HPDE6-E6E7 (cell line): ENCODE data around the gene DDIT4L.
"Not testable (repeated sequence)": the region's sequence is repeated elsewhere in the genome, so short reads cannot be mapped to it uniquely, and the experiment has no call there.

Experiments used
- DNase-seq: peaks from one replicate; pipeline ENCODE4 v3.0.0; 2011; ENCODE audit warnings: missing footprints; ENCODE audit errors: extremely low spot score

The DDIT4L gene

GRCh38 chr4:100166297-100167039 is 23.8 kb downstream of the DDIT4L start:
- DNase-seq = no peak

- no peak for DNase-seq
Measured at GRCh38 chr4:100165809-100166208, 24.5 kb downstream of the DDIT4L start.

- no peak for DNase-seq
Measured at GRCh38 chr4:100164808-100165760, 25.2 kb downstream of the DDIT4L start.

- DNase-seq = no peak
Measured at GRCh38 chr4:100162027-100162685, 28.1 kb downstream of the DDIT4L start.

- no peak for DNase-seq
Measured at GRCh38 chr4:100149190-100149589, 41.1 kb downstream of the DDIT4L start.

GRCh38 chr4:100147684-100148083 is 42.6 kb downstream of the DDIT4L start:
- DNase-seq = no peak

- no peak for DNase-seq
Measured at GRCh38 chr4:100147198-100147597, 43.1 kb downstream of the DDIT4L start.

GRCh38 chr4:100146756-100147155 is 43.5 kb downstream of the DDIT4L start:
- DNase-seq = no peak

GRCh38 chr4:100137320-100137719 is 52.9 kb downstream of the DDIT4L start:
- not testable (repeated sequence) for DNase-seq
